ENCODE measurements around the gene THOC5. TPM values are rescaled to one million over a fixed set of nuclear protein-coding genes. Genes with fewer than 3 reads are reported as not detected.

The THOC5 gene
- total and polyA plus RNA-seq, 2 donors from 2014 or later: 23.1 to 37.9 TPM

DNA sequence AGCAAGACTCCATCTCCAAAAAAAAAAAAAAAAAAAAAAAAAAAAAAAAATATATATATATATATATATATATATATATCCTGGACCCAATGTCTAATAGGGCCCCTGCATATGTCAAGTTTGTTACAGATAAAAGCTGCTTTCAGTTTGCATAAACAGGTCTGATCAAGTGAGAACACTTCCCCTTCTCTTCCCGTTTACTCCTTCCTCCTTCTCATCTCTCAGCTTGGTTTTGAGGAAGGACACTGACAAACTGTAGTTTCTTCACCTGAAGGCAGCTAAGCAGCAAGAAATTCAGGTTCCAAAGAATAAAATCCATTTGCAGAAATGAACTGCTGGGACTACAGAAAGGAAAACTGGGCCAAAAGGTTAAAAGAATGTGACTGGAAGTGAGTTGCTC lies 11.7 kb downstream of the THOC5 start:
- peaks cover 7 to 20% (median 14%) of the 10 kb centered on the region in 3 donors for H3K36me3 ChIP-seq (ENCODE audit: control insufficient read depth in 2 of 3, insufficient read depth in 3 of 3, low read length in 3 of 3)
- no peak for DNase-seq
- intact Hi-C loops (cut with DNase I): no loop called here

GRCh38 chr22:29539105-29539504 lies 14.5 kb downstream of the THOC5 start:
- Histone ChIP-seq H3K9ac (ENCODE audit: low read length in 3 of 3) (no peak overlapping the region), H3K36me3 (ENCODE audit: control insufficient read depth in 2 of 3, insufficient read depth in 3 of 3, low read length in 3 of 3) (peaks cover 8 to 29% (median 28%) of the 10 kb centered on the region in 3 donors), H3K27me3 (ENCODE audit: control insufficient read depth, insufficient read depth, low read length) (no peaks in the 10 kb centered on the region), H3K4me3 (ENCODE audit: low read length in 3 of 3) (no peak overlapping the region), H3K9me3 (ENCODE audit: control insufficient read depth in 2 of 3, insufficient read depth in 1 of 3, low read length in 3 of 3) (no peaks in the 10 kb centered on the region), H3K4me1 (ENCODE audit: control insufficient read depth in 2 of 3, insufficient read depth in 2 of 3, low read depth in 1 of 3, low read length in 3 of 3) (no peaks in the 10 kb centered on the region), H3K27ac (ENCODE audit: low read depth in 2 of 2, low read length in 2 of 2) (no peak overlapping the region)
- FAIRE-seq (no peak), DNase-seq (no peak)
- intact Hi-C loops (cut with DNase I): no loop called here
- TF ChIP-seq CTCF (IDR thresholded peaks at IDR 0.05; ENCODE audit: borderline replicate concordance, extremely low read depth, insufficient read depth): no peak

More for the DNA sequence above, 11.7 kb downstream of the THOC5 start:
- Histone ChIP-seq H3K27me3 (ENCODE audit: control insufficient read depth, insufficient read depth, low read length) (no peaks in the 10 kb centered on the region), H3K9ac (ENCODE audit: low read length in 3 of 3) (no peak overlapping the region), H3K9me3 (ENCODE audit: control insufficient read depth in 2 of 3, insufficient read depth in 1 of 3, low read length in 3 of 3) (no peaks in the 10 kb centered on the region), H3K27ac (ENCODE audit: low read depth in 2 of 2, low read length in 2 of 2) (no peak overlapping the region), H3K4me3 (ENCODE audit: low read length in 3 of 3) (no peak overlapping the region), H3K4me1 (ENCODE audit: control insufficient read depth in 2 of 3, insufficient read depth in 2 of 3, low read depth in 1 of 3, low read length in 3 of 3) (no peaks in the 10 kb centered on the region)
- no peak for TF ChIP-seq CTCF (IDR thresholded peaks at IDR 0.05; ENCODE audit: borderline replicate concordance, extremely low read depth, insufficient read depth)
- no peak for FAIRE-seq

DNA sequence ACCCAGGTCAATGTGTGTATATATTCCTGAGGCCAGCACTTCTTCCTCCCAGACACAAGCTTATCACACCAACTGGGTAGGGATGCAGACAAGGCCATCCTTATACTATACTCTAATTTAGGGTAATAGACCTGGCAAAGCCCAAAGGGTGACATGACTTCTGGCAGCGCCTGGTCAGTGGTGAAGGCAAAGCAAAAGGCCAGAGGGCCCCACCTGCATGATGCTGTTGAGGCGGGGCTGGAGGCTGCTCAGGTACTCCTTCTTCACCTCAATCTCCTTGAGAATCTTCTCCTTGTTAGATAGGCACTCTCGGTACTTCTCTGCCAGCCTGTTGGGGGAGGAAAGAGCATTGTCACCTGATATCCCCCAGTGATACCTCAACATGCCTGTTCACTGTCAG lies 17.1 kb downstream of the THOC5 start:
- Histone ChIP-seq H3K4me1 (ENCODE audit: control insufficient read depth in 2 of 3, insufficient read depth in 2 of 3, low read depth in 1 of 3, low read length in 3 of 3) (no peaks in the 10 kb centered on the region), H3K9me3 (ENCODE audit: control insufficient read depth in 2 of 3, insufficient read depth in 1 of 3, low read length in 3 of 3) (no peaks in the 10 kb centered on the region), H3K4me3 (ENCODE audit: low read length in 3 of 3) (no peak overlapping the region), H3K27ac (ENCODE audit: low read depth in 2 of 2, low read length in 2 of 2) (no peak overlapping the region), H3K36me3 (ENCODE audit: control insufficient read depth in 2 of 3, insufficient read depth in 3 of 3, low read length in 3 of 3) (peaks cover 10 to 45% (median 37%) of the 10 kb centered on the region in 3 donors), H3K27me3 (ENCODE audit: control insufficient read depth, insufficient read depth, low read length) (no peaks in the 10 kb centered on the region), H3K9ac (ENCODE audit: low read length in 3 of 3) (no peak overlapping the region)
- DNase-seq (peak in 2 of 5 donors; percentile 21 to 29), FAIRE-seq (no peak)
- intact Hi-C loops (cut with DNase I): no loop called here
- no peak for TF ChIP-seq CTCF (IDR thresholded peaks at IDR 0.05; ENCODE audit: borderline replicate concordance, extremely low read depth, insufficient read depth)

GRCh38 chr22:29531419-29531818 lies 22.1 kb downstream of the THOC5 start:
- intact Hi-C loops (cut with DNase I): no loop called here
- H3K27me3 ChIP-seq (ENCODE audit: control insufficient read depth, insufficient read depth, low read length): no peaks in the 10 kb centered on the region
- DNase-seq (no peak), FAIRE-seq (no peak)
- no peak overlapping the region for H3K4me3 ChIP-seq (ENCODE audit: low read length in 3 of 3)
- H3K9me3 ChIP-seq (ENCODE audit: control insufficient read depth in 2 of 3, insufficient read depth in 1 of 3, low read length in 3 of 3): no peaks in the 10 kb centered on the region
- H3K9ac ChIP-seq (ENCODE audit: low read length in 3 of 3): no peak overlapping the region
- no peak overlapping the region for H3K27ac ChIP-seq (ENCODE audit: low read depth in 2 of 2, low read length in 2 of 2)
- no peaks in the 10 kb centered on the region for H3K4me1 ChIP-seq (ENCODE audit: control insufficient read depth in 2 of 3, insufficient read depth in 2 of 3, low read depth in 1 of 3, low read length in 3 of 3)
- peaks cover 6 to 68% (median 50%) of the 10 kb centered on the region in 3 donors for H3K36me3 ChIP-seq (ENCODE audit: control insufficient read depth in 2 of 3, insufficient read depth in 3 of 3, low read length in 3 of 3)
- no peak for TF ChIP-seq CTCF (IDR thresholded peaks at IDR 0.05; ENCODE audit: borderline replicate concordance, extremely low read depth, insufficient read depth)

Measured in kidney (tissue), 14 donors.